T-helper 2 cell treated with Interferon-gamma antibody and Interleukin-4, amounts not matched to agents 100 ng/mL and 5 ng/mL, for 36 hours (primary cell): ENCODE data around the gene FHAD1. TPM values are rescaled to one million over a fixed set of nuclear protein-coding genes. Genes with fewer than 3 reads are reported as not detected.
"Not testable (repeated sequence)": the region's sequence is repeated elsewhere in the genome, so short reads cannot be mapped to it uniquely, and the experiment has no call there.

Experiments
- intact Hi-C: fragments of 100-400 bp; cut with micrococcal nuclease; formaldehyde crosslinking; loops from one replicate; pipeline ENCODE4 v1.15.1; 2023
- total RNA-seq: library from RNA; stranded (reverse); gene quantifications from 2 replicates; pipeline ENCODE4 v1.2.3, GENCODE V29; 2022

Gene FHAD1
- total RNA-seq, 1 donor from 2014 or later: 0.09 TPM

- intact Hi-C loops: no loop called here
These were observed 141.3 kb downstream of the FHAD1 start for GRCh38 chr1:15388201-15388880.

- intact Hi-C loops: not testable (repeated sequence)
These were observed 142.8 kb downstream of the FHAD1 start for GRCh38 chr1:15389828-15390227.

GRCh38 chr1:15390667-15391066, 143.6 kb downstream of the FHAD1 start:
- intact Hi-C loops: no loop called here

- intact Hi-C loops: no loop called here
These were observed 144.3 kb downstream of the FHAD1 start for GRCh38 chr1:15391366-15391765.

- intact Hi-C loops: no loop called here
These were observed 146.6 kb downstream of the FHAD1 start for GRCh38 chr1:15393475-15394257.

- intact Hi-C loops: no loop called here
These were observed 147.3 kb downstream of the FHAD1 start for GRCh38 chr1:15394258-15394690.

- intact Hi-C loops: no loop called here
These were observed 150.2 kb downstream of the FHAD1 start for GRCh38 chr1:15397236-15397635.

- intact Hi-C loops: no loop called here
These were observed 152.7 kb downstream of the FHAD1 start for GRCh38 chr1:15399710-15400109.

- intact Hi-C loops: no loop called here
These were observed 153.6 kb downstream of the FHAD1 start for GRCh38 chr1:15400627-15401026.

- intact Hi-C loops: no loop called here
These were observed 154.5 kb downstream of the FHAD1 start for GRCh38 chr1:15401391-15402055.

GRCh38 chr1:15402809-15403450, 155.9 kb downstream of the FHAD1 start:
- intact Hi-C loops: no loop called here

GRCh38 chr1:15403962-15404580, 157.0 kb downstream of the FHAD1 start:
- intact Hi-C loops: no loop called here

GRCh38 chr1:15405106-15405850, 158.3 kb downstream of the FHAD1 start:
- intact Hi-C loops: no loop called here

- intact Hi-C loops: no loop called here
These were observed 159.9 kb downstream of the FHAD1 start for GRCh38 chr1:15406614-15407559.

- intact Hi-C loops: no loop called here
These were observed 160.6 kb downstream of the FHAD1 start for GRCh38 chr1:15407580-15407979.

- intact Hi-C loops: loop anchor here (1.0 kb wide), 1 partner anchor 8 kb away; no protein-coding TSS in a partner anchor
These were observed 161.9 kb downstream of the FHAD1 start for GRCh38 chr1:15408890-15409387.

GRCh38 chr1:15409388-15410222, 162.6 kb downstream of the FHAD1 start, which contains the start of gene EFHD2:
EFHD2 (plus strand) TSS chr1:15409888; CDS start chr1:15409972, 84 bp downstream.
- intact Hi-C loops: loop anchor here (1.0 kb wide), 1 partner anchor 8 kb away; no protein-coding TSS in a partner anchor
